ENCODE results near the gene PGGHG.
"Not testable (repeated sequence)": the region's sequence is repeated elsewhere in the genome, so short reads cannot be mapped to it uniquely, and the experiment has no call there.

PGGHG gene

DNA sequence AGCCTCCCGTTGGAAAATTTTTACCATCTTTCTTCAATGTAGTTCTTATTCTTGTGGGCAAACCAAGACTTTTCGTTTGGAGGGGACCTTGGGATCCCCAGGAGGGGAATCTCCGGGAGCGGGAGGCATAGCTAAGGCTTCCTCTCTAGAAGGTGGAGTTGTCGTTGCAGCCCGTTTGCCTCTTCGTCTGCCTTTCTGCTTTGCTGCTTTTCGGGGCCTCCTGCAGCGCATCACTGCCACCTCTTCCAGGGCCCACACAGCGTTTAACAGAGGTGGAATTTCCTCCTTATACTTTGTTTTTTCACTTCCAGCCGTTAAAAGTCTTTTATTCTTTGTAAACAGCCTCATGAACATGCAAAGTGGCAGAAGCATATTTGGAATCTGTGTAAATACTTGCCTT, 35.2 kb downstream of the PGGHG start:
- H3K27ac Mint-ChIP-seq: peak overlapping the region; percentile 68
- peak overlapping the region; percentile 23 for H3K4me3 Mint-ChIP-seq
- H3K4me1 Mint-ChIP-seq: peaks cover 63% of the 10 kb centered on the region
- no peaks in the 10 kb centered on the region for H3K36me3 Mint-ChIP-seq
- no peaks in the 10 kb centered on the region for H3K27me3 Mint-ChIP-seq
- no peaks in the 10 kb centered on the region for H3K9me3 Mint-ChIP-seq

DNA sequence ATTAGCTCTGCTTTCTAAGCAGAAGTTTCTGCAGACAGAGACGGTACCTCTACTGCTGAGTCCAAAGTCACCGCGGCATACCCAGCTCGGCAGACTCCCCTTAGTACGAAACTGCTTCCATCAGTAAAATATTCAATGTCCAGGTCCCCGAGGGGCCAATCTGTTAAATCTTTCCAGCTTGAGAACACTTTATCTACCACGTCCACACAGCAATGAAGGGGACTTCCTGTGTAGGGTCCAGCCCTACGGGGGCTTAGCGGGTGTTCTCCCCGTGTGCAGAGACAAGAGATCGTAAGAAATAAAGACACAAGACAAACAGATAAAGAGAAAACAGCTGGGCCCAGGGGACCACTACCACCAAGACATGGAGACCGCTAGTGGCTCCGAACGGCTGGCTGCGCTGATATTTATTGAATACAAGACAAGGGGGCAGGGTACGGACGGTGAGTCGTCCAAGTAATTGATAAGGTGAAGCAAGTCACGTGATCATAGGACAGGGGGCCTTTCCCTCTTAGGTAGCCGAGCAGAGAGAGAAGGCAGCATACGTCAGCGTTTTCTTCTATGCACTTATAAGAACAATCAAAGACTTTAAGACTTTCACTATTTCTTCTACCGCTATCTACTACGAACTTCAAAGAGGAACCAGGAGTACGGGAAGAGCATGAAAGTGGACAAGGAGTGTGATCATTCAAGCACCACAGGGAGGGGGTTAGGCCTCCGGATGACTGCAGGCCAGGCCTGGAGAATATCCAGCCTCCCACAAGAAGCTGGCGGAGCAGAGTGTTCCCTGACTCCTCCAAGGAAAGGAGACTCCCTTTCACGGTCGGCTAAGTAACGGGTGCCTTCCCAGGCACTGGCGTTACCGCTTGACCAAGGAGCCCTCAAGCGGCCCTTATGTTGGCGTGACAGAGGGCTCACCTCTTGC, 35.9 kb downstream of the PGGHG start:
- not testable (repeated sequence) for H3K9me3 Mint-ChIP-seq, H3K36me3 Mint-ChIP-seq, H3K27me3 Mint-ChIP-seq
- Mint-ChIP-seq H3K4me3 (peak overlapping the region; percentile 23), H3K4me1 (peaks cover 65% of the 10 kb centered on the region), H3K27ac (peak overlapping the region; percentile 68)

DNA sequence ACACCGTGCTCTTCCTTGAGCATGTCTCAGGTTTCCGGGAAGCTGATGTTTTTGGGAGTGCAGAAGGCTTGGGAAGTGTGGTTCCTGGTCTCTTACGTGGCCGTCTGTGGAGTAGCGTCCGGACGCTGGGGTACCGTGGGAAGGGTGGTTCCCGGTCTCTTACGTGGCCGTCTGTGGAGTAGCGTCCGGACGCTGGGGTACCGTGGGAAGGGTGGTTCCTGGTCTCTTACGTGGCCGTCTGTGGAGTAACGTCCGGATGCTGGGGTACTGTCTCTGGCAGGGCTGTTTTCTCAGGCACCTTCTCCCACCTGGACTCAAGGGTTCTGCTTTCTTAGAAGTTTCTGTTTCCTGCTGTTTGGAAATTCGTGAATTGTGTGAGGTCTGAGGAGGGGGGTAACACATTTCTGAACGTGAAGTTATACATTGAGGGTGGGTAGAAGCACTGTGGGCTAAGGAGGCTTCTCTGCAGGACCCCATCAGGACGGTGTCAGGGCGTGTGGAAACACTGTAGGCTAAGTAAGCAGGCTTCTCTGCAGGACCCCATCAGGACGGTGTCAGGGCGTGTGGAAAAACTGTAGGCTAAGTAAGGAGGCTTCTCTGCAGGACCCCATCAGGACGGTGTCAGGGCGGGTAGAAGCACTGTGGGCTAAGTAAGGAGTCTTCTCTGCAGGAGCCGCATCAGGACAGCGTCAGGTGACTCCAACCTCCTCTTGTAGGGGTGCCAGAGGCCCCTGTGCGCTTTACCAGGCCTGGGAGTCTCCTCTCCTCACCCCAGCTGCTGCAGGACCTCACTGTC, 37.1 kb downstream of the PGGHG start:
- no peaks in the 10 kb centered on the region for H3K9me3 Mint-ChIP-seq
- H3K27me3 Mint-ChIP-seq: no peaks in the 10 kb centered on the region
- peak overlapping the region; percentile 27 for H3K4me3 Mint-ChIP-seq
- H3K36me3 Mint-ChIP-seq: no peaks in the 10 kb centered on the region
- peak overlapping the region; percentile 95 for H3K27ac Mint-ChIP-seq
- peaks cover 66% of the 10 kb centered on the region for H3K4me1 Mint-ChIP-seq

DNA sequence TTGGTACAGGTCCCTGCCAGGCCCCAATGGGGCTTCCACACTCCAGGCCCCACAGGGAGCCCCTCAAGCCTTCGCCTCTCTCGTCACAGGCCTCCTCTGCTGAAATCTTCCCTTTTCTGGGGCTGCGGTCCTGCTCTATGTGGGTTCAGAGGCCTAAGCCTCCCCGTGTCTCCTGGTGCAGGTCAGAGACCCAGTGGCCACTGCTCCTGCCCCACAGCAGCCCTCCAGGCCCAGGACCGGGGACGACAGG, 37.6 kb downstream of the PGGHG start:
- H3K4me3 Mint-ChIP-seq: peak overlapping the region; percentile 39
- no peaks in the 10 kb centered on the region for H3K36me3 Mint-ChIP-seq
- H3K9me3 Mint-ChIP-seq: no peaks in the 10 kb centered on the region
- peaks cover 72% of the 10 kb centered on the region for H3K4me1 Mint-ChIP-seq
- H3K27me3 Mint-ChIP-seq: no peaks in the 10 kb centered on the region
- peak overlapping the region; percentile 95 for H3K27ac Mint-ChIP-seq

DNA sequence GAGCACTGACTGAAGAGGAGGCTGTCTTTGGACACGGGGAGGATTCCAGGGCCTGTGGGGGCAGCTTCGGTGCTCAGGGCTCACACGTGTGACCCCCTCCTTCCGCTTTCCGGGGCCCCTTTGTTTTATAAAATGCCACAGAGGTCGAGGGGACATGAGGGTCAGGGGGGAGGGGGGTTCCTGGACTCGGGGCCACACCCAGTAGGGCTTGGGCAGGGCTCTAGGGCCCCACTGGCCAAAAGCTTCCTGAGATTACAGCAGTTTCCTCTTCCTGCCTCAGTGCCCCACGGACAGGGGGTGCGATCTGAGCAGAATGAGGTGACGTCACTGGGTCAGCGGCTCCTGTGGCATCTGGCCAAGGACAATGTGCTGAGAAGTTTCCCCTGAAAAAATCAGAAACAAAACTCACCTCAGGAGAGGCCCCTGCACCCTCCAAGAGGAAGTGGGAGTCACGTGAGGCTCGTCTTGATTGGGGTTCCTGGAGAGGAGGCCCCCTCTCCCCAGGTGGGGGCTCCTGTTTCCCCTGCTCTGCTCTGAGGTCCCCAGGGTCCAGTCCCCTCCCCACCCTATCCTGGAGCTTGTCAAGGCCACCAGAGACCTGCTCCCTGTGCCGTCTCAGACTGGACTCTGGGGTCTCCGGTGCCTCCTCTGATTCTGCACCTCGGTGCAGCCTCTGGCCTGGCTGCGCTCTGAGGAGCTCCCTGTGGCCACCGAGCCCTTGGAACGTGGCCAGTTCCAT, 38.1 kb downstream of the PGGHG start:
- H3K27me3 Mint-ChIP-seq: no peaks in the 10 kb centered on the region
- H3K4me1 Mint-ChIP-seq: peaks cover 77% of the 10 kb centered on the region
- no peaks in the 10 kb centered on the region for H3K36me3 Mint-ChIP-seq
- H3K9me3 Mint-ChIP-seq: no peaks in the 10 kb centered on the region
- peak overlapping the region; percentile 95 for H3K27ac Mint-ChIP-seq
- peak overlapping the region; percentile 68 for H3K4me3 Mint-ChIP-seq

DNA sequence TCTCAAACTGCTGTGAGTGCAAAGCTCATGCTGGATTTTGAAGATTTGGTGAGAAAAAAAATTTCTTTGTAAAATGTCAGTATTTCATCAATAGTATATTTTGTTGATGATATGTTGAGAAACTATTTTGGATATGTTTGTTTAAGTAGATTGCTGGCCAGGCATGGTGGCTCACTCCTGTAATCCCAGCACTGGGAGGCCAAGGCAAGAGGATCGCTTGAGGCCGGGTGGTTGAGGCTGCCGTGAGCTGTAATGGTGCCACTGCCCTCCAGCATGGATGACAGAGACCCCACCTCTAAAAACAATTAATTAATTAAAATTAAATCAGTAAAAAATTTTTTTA, 38.6 kb downstream of the PGGHG start:
- peak overlapping the region; percentile 68 for H3K4me3 Mint-ChIP-seq
- no peaks in the 10 kb centered on the region for H3K9me3 Mint-ChIP-seq
- H3K36me3 Mint-ChIP-seq: no peaks in the 10 kb centered on the region
- peak overlapping the region; percentile 88 for H3K27ac Mint-ChIP-seq
- H3K27me3 Mint-ChIP-seq: no peaks in the 10 kb centered on the region
- H3K4me1 Mint-ChIP-seq: peaks cover 78% of the 10 kb centered on the region

DNA sequence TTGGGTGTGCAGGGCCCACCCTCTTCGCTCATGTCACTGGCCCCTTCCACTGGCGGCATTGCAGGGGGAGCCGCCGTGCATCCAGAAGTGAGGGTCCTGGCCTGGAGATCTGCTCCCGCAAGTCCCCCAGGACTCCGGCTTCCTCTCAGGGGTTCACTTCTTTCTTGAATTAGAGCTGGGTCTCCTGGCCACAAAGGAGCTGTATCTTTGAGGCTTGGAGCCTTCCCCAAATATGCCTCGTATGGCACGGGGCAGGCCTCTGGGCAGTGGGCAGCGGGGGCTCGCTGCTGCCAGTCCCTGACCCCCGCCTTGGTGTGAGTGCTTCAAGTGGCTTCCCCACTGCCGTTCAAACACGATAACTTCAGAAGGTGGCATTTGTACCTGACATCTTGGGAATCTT, 39.1 kb downstream of the PGGHG start:
- Mint-ChIP-seq H3K9me3 (no peaks in the 10 kb centered on the region), H3K36me3 (no peaks in the 10 kb centered on the region), H3K27ac (peak overlapping the region; percentile 59), H3K27me3 (no peaks in the 10 kb centered on the region), H3K4me1 (peaks cover 81% of the 10 kb centered on the region), H3K4me3 (no peak overlapping the region)

DNA sequence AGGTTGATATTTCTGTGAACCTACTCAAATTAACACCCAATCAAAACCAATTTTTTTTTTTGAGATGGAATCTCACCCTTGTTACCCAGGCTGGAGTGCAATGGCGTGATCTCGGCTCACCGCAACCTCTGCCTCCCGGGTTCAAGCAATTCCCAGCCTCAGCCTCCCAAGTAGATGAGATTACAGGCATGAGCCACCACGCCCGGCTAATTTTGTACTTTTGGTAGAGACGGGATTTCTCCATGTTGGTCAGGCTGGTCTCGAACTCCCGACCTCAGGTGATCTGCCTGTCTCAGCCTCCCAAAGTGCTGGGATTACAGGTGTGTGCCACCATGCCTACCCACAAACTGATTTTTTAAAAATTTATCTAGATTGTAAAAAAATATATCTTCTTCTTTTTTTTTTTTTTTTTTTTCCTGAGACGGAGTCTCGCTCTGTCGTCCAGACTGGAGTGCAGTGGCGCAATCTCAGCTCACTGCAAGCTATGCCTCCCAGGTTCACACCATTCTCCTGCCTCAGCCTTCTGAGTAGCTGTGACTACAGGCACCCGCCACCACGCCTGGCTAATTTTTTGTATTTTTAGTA, 39.7 kb downstream of the PGGHG start:
- Mint-ChIP-seq H3K27ac (peak overlapping the region; percentile 41), H3K4me1 (peaks cover 78% of the 10 kb centered on the region)
- H3K4me3 Mint-ChIP-seq, H3K27me3 Mint-ChIP-seq, H3K9me3 Mint-ChIP-seq, H3K36me3 Mint-ChIP-seq: not testable (repeated sequence)

DNA sequence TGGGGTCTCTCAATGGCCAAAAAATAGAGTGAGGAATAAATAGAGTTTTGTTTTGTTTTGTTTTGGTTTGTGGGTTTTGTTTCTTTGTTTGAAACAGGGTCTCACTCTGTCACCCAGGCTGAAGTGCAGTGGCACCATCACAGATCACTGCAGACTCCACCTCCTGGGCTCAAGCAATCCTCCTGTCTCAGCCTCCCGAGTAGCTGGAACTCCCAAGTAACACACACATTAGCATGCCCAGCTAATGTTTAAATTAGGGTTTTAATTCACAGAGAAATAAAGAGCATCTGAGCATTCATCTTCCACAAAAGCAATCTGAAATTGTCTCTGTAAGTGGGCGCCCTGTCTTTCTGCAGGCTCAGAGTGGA, 40.9 kb downstream of the PGGHG start:
- H3K4me1 Mint-ChIP-seq: peaks cover 65% of the 10 kb centered on the region
- H3K9me3 Mint-ChIP-seq: no peaks in the 10 kb centered on the region
- no peak overlapping the region for H3K4me3 Mint-ChIP-seq
- H3K36me3 Mint-ChIP-seq: no peaks in the 10 kb centered on the region
- H3K27ac Mint-ChIP-seq: peak overlapping the region; percentile 88
- no peaks in the 10 kb centered on the region for H3K27me3 Mint-ChIP-seq

DNA sequence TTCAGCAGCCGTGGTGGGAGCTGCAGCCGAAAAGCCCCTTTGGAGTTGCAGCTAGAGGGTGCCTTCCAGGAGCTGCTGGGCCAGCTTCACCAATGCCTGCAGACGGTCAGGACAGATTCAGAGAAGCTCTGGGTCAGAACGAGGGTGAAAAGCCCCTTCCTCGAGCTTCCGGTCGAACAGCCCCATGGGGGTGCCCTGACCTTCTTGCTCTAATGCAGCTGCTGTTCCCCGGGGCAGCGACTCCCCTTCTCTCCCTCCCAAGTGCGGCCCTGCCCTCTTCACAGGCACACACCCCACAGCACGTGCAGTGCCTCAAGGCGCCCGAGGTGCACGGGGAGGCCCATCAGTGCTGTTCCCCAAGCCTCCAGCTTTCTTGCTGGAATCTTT, 41.4 kb downstream of the PGGHG start:
- no peak overlapping the region for H3K4me3 Mint-ChIP-seq
- H3K27ac Mint-ChIP-seq: peak overlapping the region; percentile 88
- no peaks in the 10 kb centered on the region for H3K36me3 Mint-ChIP-seq
- peaks cover 62% of the 10 kb centered on the region for H3K4me1 Mint-ChIP-seq
- H3K9me3 Mint-ChIP-seq: no peaks in the 10 kb centered on the region
- H3K27me3 Mint-ChIP-seq: no peaks in the 10 kb centered on the region

DNA sequence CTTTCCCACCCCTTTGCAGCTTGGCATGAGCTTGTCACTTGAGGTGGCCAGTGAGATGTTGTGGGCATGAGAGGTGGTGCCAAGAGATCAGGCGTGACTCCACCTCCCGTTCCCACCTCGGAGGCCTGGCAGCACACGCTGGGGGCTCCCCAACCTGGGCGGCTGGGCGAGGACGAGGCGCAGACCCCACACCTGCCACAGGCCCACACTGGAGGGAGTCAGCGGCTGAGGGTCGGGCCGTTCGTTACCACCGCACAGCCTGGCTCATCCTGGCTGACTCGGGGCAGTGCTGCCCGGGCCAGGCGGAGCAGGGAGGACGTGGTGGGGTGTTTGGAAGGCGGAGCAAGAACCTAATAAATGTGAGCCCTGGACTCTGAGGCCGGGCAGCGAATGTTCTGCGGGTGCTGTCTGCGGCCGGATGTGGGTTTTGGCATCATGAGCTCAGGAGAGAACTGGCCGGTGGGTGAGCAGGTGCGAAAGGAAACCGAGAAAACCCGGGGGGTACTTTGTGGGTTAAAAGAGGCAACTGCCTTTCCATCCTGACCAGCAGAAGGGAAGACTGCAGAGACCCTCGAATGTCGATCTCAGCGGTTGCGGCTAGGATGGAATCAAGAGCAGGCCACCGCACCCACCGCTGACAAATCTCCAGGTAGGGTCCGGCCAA, 41.9 kb downstream of the PGGHG start:
- no peaks in the 10 kb centered on the region for H3K36me3 Mint-ChIP-seq
- peaks cover 62% of the 10 kb centered on the region for H3K4me1 Mint-ChIP-seq
- no peaks in the 10 kb centered on the region for H3K9me3 Mint-ChIP-seq
- H3K4me3 Mint-ChIP-seq: peak overlapping the region; percentile 39
- no peaks in the 10 kb centered on the region for H3K27me3 Mint-ChIP-seq
- H3K27ac Mint-ChIP-seq: peak overlapping the region; percentile 59

DNA sequence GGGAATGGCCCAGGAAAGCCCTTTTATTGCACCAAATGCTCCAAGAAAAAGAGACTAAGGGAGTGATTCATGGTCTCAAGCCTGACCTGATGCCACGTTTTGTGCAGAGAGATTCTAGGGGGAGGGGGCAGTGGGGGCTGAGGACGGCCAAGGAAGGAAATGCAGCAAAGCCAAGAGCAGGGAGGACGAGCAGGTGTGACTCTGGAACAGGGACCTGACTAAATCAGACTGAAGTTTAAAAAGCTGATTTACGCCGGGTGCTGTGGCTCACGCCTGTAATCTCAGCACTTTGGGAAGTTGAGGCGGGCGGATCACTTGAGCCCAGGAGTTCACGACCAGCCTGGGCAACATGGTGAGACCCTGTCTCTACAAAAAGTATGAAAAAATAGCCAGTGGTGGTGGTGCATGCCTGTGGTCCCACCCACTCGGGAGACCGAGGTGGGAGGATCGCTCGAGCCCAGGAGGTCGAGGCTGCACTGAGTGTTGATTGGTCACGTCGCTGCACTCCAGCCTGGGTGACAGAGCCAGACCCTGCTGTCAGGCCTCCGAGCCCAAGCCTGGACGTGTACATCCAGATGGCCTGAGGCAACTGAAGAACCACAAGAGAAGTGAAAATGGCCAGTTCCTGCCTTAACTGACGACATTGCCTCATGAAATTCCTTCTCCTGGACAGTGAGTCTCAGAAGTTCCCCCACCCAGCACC, 42.6 kb downstream of the PGGHG start:
- H3K27me3 Mint-ChIP-seq: no peaks in the 10 kb centered on the region
- peak overlapping the region; percentile 39 for H3K4me3 Mint-ChIP-seq
- H3K9me3 Mint-ChIP-seq: no peaks in the 10 kb centered on the region
- H3K4me1 Mint-ChIP-seq: peaks cover 62% of the 10 kb centered on the region
- H3K27ac Mint-ChIP-seq: peak overlapping the region; percentile 59
- H3K36me3 Mint-ChIP-seq: no peaks in the 10 kb centered on the region

DNA sequence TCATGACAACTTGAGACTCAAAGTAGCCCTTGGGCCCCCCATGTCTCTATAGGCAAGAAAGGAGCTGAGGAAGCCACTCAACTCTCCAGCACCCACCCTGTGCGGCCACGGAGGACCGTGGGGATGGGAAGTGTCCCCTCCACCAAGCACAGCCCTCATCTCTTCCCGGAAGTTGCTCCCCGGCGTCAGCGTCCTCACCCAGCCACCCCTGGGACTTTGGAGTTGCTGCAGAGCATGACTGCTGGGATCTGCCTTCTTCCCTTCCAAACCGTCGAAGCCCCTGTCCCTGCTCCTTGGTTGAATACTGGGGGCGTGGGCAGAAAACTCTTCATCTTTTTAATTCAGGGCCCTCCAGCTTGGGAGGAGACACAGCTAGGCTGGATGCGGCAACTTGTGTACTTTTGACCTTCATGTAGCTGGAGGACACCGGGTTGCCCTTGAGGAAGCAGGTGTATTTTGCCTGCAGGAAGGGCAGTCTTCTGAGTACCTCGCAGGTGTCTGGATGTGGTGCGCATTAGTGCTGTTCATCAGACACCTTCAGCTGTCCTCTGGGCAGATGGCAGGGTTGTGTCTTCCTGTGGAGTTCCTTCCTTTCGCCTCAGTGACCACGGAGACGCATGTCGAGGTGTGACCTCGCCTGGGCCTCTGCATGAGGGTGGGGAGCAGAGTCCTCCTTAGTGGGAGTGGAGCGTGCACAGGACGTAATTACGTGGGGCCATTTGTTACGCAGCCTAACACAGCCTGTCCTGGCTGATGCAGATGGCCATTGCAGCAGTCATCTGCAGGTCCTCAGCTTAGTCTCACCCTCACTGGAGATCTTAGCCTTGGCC, 43.9 kb downstream of the PGGHG start:
- Mint-ChIP-seq H3K27me3 (no peaks in the 10 kb centered on the region), H3K36me3 (no peaks in the 10 kb centered on the region), H3K4me3 (no peak overlapping the region), H3K4me1 (peaks cover 60% of the 10 kb centered on the region), H3K9me3 (no peaks in the 10 kb centered on the region), H3K27ac (no peak overlapping the region)

DNA sequence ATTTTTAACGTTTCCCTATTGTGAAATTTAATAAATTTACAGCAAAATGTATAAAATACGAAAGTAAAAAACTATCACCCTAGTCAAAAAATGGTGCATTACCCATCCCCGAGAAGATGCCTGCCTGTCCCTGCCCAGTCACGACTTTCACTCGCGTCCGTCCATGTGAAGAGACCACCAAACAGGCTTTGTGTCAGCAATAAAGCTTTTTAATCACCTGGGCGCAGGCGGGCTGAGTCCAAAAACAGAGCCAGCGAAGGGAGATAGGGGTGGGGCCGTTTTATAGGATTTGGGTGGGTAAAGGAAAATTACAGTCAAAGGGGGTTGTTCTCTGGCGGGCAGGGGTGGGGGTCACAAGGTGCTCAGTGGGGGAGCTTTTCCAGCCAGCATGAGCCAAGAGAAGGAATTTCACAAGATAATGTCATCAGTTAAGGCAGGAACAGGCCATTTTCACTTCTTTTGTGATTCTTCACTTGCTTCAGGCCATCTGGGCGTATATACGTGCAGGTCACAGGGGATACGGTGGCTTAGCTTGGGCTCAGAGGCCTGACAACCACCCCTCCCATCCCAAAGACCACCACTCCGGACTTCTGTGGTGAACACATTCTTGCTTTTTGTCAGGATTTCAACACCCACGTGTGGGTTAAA, 44.8 kb downstream of the PGGHG start:
- not testable (repeated sequence) for H3K4me3 Mint-ChIP-seq, H3K9me3 Mint-ChIP-seq, H3K27me3 Mint-ChIP-seq, H3K36me3 Mint-ChIP-seq, H3K27ac Mint-ChIP-seq
- peaks cover 60% of the 10 kb centered on the region for H3K4me1 Mint-ChIP-seq
